Activated T-helper 1 cell treated with anti-CD3 and anti-CD28 coated beads, Interleukin-2, amount 50 U/mL, for 16 hours (primary cell): ENCODE data around the gene CCDC134.

ENCODE experiments used
- DNase-seq, 2 donors: peaks; one replicate each; pipeline ENCODE4 v3.0.0-alpha.2; 2020; ENCODE audit warnings: low read depth in 1 of 2, low spot score in 1 of 2

CCDC134 gene

DNA sequence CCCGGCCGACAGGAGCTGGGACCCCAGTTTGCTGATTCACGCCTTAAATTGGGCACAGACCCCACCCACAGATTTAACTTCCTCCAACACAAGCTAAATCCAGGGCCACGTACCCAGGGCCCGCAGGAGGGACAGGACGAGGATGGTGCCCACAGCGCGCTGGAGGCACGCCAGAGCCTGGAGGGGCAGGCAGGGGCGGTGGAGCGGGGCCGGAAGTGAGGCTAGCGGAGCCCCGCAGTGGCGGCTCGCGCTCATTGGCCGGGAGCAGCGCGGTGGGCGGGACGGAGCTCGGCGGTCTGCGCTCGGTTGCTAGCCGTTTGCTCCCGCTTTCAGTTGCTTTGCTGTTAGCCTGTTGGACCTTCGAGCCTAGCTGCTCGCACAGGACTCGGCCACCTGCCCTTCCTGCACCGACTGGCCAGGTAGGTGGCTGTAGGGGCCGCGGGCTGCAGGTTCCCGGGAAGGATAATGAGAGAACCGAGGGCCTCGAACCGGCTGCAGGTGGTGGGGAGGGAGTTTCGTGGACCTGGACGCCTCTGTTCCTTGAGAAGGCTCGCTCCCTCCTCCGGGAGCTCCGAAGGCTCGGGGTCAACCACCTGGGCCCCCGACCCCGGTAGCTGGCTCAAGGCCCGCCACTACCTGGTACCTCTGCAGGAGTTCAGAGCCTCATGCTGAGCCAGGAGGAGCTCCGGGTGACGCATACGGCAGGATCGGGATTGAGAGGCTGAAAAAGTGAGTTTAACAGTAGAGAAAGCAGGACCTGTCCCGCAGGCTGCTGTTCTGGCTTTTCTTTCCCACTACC is at the start of gene CCDC134:
CCDC134 (plus strand) TSS at position 332 of the 799 bp plus-strand sequence. CDS start 8,212 bp downstream, outside the sequence.
- DNase-seq = peak; percentile 86

DNA sequence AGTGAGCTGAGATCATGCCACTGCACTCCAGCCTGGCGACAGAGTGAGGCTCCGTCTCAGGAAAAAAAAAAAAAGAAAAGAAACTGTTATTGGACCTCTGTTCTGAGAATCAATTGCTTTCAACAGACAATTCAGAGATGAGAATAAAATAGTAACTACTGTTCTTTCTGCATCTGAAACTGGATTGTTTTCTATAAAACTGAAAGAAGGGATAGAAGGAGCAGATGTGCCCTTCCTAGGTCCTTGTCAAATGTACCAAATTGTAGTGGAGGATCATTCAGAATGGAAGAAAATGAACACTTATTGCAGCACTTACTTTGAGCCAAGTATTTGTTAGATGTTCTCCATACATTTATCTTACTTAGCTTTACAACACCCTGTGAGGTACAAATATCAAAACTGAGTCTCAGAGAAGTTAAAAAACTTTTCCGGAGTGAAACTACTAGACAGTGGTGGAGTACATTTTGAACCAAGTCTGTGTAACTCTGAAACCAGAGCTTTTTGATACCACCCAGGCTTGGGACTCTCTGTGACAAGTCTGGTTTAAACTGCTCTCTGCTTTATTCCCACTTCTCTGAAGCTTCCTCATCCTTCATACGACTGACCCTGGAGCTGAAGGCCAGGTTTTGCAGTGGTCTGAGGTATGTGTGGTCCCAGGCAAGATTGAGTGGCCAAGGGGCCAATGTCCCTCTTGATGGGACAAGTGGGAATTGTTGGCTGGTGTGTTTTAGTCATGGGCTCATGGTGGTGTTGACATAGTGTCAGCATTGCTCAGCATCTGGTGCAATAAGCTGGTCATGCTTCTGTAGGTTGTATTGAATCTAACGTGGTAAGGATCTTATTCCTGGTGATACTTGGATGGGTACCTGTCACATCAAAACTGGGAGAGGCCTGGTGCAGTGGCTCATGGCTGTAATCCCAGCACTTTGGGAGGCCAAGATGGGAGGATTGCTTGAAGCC is 48.2 kb upstream of the CCDC134 start:
- DNase-seq = no peak

DNA sequence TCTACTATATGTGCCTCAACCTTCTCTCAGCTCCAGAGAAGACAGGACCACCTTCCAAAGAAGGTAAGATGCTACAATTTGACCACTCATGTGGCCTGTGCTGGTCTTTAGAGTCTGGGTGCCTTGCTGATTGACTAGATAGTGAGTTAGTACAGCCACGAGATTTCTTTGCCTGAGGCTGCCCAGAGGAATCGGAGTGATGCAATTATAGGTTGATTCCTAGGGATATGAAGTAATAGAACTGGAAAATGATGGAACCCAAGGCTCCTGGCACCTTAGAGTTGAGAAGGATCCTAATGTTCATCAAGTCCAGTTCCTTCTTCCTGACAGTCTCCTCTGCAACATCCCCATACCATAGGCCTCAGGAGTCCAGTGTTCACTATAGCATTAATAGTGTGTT is 46.5 kb upstream of the CCDC134 start:
- no peak for DNase-seq

DNA sequence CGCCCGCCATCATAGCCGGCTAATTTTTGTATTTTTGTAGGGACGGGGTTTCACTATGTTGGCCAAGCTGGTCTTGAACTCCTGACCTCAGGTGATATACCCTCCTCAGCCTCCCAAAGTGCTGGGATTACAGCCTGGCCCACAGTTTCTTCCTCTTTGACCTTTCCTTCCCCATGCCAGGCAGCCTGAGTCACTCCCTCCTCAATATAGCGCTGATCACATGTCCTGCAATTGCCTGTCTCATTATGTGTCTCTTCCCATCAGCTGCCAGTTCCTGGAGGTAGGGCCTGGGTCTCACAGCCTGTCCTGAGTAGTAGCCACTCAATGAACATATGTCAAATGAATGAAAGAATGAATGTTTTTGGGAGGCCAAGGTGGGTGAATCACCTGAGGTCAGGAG is 43.0 kb upstream of the CCDC134 start:
- no peak for DNase-seq

DNA sequence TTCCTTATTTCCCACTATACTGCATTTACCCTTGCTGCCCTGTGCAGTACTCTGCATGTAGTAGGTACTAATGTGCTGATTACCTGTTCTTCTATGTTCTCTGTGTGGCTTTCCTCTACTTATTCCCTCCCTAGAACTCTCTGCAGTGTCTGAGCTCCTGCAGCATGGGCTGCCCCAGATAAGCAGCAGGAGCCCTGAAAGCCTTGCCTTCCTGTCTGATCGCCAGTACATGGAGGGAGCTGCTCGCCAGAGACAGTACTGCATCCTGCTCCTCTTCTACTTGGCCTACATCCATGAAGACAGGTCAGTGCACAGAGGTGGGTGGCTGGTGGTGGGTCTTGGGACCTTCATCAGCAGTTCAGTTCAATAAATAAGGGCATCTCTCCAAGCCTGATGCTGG is 42.2 kb upstream of the CCDC134 start:
- DNase-seq = no peak

DNA sequence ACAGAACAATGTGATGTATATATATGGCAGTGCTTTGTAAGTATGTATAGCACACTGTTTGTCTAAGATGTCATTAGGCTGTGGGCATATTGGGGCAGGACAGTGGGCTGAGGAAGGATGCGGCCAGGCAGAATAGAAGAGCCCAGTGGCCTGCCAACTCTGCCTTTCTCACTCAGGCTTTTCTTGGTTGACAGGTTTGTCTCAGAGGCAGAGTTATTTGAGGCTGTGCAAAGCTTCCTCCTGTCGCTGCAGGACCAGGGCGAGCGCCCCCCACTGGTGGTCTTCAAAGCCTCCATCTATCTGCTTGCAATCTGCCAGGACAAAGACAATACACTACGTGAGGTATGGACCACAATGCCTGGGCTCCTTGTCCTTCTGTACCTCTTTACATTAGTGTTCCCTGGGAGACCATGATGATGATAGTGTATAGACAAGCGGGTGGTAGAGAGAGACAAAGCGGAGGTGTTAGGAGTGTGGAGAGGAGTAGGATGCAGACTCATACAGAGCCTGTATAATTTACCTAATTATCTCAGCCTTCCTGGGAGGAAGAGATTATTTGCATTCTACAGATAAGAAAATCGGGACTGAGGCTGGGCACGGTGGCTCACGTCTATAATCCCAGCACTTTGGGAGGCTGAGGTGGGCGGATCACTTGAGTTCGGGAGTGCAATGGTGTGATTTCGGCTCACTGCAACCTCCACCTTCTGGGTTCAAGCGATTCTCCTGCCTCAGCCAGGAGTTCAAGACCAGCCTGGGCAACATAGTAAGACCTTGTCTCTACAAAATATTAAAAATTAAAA is 37.3 kb upstream of the CCDC134 start:
- no peak for DNase-seq

DNA sequence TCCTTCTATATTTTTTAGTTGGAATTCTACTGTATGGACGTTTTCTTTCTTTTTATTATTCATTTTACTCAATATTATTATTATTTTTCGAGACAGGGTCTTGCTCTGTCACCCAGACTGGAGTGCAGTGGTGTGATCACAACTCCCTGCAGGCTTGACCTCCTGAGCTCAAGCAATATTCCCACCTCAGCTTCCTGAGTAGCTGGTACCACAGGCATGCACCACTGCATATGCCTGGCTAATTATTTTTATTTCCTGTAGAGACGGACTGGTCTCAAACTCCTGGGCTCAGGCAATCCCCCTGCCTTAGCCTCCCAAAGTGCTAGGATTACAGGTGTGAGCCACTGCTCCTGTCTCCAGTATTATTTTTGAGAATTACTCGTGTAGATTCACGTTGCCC is 34.0 kb upstream of the CCDC134 start:
- no peak for DNase-seq

DNA sequence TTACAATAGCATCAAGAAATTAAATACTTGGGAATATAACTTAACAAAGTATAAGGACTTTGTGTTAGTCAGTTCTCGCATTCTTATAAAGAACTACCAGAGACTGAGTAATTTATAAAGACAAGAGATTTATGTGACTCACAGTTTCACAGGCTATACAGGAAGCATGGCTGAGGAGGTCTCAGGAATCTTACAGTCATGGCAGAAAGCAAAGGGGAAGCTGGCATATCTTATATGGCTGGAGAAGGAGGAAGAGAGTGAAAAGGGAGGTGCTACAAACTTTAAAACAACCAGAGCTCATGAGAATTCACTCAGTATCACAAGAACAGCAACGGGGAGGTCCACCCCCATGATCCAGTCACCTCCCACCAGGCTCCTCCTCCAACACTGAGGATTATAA is 32.0 kb upstream of the CCDC134 start:
- no peak for DNase-seq

DNA sequence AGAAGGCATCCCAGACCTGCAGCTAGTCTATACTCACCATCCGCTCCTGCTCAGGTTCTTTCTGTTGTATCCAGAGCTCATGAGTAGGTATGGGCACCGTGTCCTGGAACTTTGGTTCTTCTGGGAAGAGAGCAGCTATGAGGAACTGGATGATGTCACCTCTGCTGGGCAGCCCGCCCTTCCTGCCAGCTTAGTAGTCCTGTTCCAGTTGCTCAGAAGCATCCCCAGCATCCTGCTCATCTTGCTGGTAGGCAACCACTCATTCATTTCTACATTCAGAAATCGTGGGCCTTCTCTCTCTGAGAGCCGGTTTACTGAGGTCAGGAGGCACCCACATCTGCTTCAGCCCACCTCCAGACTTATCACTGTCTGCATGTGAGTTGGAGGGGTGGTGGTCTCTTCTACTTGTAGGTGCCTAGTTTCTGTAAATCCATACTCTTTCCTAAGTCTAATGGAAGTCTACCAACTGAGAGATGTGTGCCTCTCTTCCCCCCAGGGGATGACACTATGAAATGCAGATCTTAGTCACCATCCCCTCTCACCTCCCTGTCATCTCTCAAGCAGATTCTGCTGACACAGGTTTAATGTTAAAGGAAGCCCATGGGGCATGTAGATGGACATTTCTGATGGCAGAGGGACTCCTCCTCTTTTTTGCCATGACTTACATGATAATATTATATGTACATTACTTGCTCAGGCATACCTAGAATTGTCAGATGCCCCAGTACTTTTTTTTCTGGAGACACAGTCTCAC is 29.6 kb upstream of the CCDC134 start:
- DNase-seq = no peak

DNA sequence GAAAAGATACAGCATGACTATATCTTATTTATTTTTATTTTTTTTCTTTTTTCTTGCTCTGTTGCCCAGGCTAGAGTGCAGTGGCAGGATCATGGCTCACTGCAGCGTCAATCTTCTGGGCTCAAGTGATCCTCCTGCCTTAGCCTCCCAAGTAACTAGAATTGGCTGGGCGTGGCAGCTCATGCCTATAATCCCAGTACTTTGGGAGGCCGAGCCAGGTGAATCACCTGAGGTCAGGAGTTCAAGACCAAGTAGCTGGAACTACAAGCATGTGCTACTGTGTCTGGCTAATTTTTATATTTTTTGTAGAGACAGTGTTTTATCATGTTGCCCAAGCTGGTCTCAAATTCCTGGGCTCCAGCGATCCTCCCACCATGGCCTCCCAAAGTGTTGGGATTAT is 28.3 kb upstream of the CCDC134 start:
- DNase-seq = no peak

DNA sequence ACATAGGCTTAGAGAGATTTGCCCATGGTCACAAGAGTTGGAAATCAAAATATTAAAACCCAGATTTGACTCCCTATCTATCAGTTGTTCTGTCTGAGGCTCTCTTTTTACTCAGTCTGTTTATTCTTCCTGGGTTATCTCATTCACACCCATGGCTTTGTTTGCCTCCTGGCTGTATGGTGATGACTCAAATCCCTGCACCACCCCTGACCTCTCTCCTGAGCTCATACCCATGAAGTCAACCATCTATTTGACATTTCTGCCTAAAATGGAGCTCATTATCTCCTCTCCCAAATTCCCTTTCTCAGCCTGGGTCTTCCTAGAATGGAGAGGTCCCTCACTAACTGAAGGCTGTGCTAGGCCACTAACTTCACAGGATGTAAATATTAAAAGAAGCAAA is 27.8 kb upstream of the CCDC134 start:
- no peak for DNase-seq

DNA sequence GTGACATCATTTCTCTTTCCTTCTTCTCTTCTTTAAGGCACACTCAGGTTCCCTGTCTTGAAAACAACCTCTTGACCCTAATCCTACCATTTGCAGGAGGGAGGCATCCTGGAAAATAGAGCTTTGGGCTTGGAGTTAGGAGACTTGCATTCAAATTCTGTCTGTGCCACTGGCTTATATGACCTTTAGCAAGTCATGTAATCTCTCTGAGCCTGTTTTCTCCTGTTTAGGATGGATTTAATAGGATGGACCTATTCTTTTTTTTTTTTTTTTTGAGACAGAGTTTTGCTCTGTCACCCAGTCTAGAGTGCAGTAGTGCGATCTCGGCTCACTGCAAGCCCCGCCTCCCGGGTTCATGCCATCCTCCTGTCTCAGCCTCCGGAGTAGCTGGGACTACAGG is 25.1 kb upstream of the CCDC134 start:
- DNase-seq = no peak

DNA sequence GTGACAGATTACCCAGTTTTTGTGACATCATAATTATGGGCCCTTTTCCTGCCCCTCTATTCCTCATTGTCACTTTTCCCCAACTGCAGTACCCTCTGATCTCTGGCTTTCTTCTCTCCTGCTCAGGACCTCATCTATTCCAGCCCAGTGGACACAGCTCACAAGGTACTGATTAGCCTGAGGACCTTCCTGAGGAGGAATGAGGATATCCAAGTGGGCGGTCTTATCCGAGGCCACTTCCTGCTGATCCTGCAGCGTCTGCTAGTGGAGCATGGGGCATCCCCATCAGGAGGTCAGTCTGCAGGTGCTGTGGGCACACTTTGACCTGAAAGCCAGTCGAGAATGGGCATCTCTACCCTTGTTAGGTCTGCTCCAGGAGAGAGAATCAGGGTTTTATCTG is 24.5 kb upstream of the CCDC134 start:
- DNase-seq = no peak

DNA sequence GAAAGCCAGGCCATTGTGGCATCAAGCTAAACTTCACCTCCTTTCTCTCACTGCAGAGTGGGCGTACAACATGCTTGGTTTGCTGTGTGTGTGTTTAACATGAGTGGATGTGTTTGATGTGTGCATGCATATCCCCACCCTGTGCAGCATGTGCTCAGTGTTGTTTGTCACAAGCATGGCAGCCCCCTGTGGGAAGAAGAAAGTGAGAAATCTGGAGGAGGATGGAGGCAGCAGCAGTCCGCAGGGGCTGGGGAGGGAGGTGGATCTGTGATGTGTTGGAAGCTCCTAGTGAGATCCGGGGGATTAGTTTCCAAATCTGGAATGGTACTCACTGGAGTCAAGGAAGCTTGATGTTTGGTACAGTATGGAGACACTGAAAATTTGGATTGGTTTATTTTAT is 24.1 kb upstream of the CCDC134 start:
- no peak for DNase-seq

DNA sequence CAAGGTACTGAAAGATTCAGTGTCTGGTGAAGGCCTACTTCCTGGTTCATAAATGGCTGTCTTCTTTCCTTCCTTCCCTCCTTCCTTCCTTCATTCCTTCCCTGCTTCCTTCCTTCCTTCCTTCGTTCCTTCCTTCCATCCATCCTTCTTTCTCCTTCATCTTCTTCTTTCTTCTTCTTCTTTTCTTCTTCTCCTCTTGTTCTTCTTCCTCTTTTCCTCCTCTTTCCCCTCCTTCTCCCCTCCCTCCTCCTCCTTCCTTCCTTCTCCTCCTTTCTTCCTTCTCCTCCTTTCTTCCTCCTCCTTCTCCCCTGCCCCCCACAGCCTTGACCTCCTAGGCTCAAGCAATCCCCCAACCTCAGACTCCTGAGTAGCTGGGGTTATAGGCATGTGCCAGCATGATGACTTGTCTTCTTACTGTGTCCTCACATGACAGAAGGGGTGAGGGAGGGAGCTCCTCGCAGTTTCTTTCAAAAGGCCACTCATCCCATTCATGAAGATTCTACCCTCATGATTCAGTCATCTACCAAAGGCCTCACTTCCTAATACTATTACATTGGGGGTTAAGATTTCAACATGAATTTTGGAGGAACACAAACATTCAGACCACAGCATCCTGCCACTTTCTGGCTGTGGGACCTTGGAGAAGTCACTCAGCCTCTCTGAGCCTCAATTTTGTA is 22.6 kb upstream of the CCDC134 start:
- DNase-seq = no peak

DNA sequence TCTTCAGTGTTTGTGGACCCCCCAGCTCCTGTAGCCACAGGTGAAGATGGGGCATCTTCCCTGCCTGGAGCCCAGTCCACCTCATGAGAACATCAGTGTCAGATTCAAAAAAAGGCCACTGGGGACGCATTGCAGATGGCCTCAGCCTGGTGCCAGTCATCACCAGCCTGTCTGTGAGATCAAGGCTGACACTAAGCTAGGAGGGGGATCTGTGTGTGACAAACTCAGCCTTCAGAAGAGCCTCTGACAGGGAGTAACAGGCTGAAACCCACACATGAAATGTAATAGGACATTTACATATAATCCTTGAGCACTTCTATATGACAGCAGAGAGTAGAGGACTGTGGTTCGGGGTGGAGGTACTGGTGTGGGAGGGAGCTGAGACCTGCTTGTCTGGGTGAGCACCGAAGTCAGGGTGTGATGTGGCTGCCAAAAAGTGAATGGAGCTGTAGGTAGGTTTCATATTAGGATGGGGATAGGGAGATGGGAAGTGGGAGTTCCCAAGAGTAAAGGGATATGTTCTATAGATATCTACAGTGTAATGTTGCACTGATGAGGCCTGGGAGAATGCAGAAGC is 20.5 kb upstream of the CCDC134 start:
- DNase-seq = no peak

DNA sequence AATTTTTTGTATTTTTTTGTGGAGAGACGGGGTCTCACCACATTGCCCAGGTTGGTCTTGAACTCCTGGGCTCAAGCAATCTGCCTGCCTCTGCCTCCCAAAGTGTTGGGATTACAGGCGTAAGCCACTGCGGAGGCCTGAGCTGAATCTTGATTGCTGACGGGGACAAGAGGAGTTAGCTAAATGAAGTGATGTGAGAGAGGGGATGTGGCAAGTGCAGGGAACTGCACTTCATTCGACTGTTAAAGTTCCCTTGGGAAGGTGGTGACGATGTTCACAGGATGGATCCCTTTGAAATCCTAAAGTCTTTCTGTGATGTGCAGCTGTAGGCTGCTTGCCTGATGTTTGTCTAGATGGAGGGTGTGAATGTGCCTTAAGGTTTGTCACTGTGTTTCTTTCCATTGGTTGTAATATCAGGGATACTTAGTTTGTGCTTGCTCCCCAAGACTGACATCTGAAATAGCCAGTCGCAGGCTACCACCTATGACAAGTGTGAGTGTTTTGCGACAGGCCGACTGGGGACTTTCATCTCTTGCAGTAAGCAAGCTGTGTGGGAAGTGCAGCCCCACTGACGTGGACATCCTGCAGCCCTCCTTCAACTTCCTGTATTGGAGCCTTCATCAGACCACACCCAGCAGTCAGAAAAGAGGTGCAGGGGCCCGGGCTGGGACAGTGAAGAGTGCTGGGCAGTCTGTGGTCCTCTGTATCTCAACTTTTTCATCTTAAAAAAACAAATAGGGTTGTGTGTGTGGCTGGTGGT is 19.6 kb upstream of the CCDC134 start:
- peak; percentile 73 to 77 for DNase-seq

DNA sequence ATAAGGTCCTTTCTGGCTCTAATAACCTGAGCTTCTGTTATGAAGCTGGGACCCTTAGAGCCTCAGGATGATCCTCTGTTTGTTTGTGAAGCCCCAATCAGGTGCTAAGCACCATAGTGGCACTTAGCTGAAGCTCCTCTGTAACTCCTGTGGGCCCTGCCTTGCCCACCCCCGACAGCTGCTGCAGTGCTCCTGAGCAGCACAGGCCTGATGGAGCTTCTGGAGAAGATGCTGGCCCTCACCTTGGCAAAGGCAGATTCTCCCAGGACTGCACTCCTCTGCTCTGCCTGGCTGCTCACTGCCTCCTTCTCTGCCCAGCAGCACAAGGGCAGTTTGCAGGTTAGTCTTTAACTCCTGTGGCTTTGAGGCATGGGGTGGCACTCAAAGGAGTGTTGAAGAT is 19.0 kb upstream of the CCDC134 start:
- DNase-seq = no peak

DNA sequence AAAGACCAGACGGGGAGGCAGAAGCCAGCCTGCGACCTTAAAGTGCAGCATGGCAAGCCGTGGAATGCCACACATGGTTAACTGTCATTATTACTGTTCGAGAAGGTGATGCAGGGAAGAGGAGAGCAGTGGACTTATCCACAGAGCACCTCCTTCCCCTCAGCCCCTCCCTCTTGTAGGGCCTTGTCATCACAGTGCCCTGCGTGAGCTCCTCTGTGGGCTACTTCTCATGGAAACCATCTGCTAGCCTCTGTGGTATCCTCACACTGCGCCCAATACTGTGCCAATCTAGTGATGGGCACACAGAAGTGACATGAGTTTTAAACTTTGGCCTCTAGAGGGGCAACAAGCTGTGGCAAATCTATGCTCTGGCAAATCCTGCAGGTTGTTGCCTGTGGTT is 18.2 kb upstream of the CCDC134 start:
- DNase-seq = no peak
